ENCODE results near the gene CDC42BPA. TPM values are rescaled to one million over a fixed set of nuclear protein-coding genes. Genes with fewer than 3 reads are reported as not detected.

The CDC42BPA gene, protein sequence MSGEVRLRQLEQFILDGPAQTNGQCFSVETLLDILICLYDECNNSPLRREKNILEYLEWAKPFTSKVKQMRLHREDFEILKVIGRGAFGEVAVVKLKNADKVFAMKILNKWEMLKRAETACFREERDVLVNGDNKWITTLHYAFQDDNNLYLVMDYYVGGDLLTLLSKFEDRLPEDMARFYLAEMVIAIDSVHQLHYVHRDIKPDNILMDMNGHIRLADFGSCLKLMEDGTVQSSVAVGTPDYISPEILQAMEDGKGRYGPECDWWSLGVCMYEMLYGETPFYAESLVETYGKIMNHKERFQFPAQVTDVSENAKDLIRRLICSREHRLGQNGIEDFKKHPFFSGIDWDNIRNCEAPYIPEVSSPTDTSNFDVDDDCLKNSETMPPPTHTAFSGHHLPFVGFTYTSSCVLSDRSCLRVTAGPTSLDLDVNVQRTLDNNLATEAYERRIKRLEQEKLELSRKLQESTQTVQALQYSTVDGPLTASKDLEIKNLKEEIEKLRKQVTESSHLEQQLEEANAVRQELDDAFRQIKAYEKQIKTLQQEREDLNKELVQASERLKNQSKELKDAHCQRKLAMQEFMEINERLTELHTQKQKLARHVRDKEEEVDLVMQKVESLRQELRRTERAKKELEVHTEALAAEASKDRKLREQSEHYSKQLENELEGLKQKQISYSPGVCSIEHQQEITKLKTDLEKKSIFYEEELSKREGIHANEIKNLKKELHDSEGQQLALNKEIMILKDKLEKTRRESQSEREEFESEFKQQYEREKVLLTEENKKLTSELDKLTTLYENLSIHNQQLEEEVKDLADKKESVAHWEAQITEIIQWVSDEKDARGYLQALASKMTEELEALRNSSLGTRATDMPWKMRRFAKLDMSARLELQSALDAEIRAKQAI (N-terminal part only)
- total RNA-seq = 135 TPM

DNA sequence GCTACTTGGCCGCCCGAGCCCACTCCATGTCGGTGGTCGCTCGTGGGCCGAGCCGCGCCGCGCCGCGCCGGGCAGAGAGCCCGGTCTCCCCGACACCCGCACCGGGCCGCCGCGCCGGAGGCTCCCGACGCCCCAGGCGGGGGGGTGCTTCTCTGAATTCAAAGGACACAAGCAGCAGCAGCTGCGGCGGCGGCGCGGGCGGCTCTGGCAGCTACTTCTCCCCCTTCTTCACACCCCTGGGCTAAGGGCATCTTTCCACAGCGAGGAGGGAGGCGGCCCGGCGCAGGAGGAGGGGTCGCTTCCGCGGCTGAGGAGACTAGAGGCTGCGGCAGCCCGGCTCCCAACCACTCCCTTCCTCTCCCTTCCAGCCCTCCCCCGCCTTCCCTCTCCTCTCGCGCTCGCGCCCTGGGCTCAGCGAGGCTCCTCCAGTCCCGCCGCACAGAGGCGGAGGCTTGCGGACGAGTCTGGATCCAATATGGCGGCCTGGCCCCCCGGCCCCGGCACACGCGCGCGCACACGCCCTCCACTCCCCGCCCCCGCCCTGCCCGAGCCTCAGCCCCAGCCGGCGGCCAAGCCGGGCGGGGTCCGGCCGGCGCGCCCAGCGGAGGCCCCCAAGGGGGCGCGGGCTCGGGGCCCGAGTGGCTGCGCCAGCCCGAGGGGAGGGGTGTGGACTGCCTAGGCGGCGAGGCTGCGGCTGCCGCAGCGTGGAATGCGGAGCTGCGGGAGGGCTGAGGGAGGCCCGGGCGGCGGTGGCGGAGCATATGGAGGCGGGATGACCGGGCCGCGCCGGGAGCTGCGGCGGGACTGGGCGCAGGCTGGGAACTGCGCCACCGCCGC, at the start of gene CDC42BPA:
CDC42BPA (minus strand) TSS at position 477 of the 837 bp plus-strand sequence. CDS start 1,310 bp downstream, outside the sequence.

DNA sequence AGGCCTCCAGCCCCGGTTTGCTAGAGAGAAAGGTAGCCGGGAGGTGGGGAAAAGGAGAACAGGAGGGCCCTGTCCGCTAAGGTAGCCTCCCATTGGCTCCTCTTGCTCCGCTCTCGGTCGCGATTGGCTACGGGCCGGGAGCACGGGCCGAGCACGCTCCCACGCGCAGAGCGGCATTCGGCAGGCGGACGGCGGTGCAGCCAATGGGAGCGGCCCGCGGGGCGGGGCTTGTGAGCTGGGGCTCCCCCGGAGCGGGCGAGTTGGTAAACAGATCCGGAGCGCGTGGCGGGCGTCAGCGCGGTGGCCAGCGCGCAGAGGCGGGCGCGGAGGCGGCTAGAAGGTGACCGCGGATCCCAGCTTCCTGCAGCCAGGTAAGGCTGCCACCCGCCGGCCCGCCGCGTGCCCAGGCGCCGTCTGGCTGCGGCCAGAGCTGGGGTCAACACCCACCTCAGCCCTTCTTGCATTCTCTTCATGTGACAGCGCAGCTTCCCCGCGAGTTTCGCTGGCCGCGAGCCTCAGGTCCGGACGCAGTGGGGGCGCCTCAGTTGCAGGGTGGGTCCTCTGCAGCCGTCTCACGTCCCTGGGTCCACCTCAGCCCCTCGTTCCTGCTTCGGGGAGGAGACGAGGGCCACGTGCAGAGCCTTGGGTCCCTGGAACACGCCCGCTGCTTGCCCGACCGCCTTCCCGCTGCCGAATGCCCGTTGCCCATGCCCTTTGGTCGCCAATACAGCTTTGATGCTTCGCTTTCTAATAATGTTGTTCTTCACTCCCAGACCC, 378.1 kb downstream of the CDC42BPA start, which contains the start of gene COQ8A:
COQ8A (plus strand) TSS at position 266 of the 777 bp plus-strand sequence. CDS start 21,092 bp downstream, outside the sequence.

Other genes starting within 250 kb of the CDC42BPA start
- gene ZNF678, start 245.1 kb upstream of the CDC42BPA start, total RNA-seq = 47.1 TPM